ENCODE data around the gene C1orf216. TPM values are rescaled to one million over a fixed set of nuclear protein-coding genes. Genes with fewer than 3 reads are reported as not detected.

The C1orf216 gene
- total and polyA plus RNA-seq, 2 donors (not counting 1 experiment from before 2014, with no cell fraction given) = 2.2 to 5.4 TPM

GRCh38 chr1:35680271-35680670 lies 38.4 kb downstream of the C1orf216 start:
- H2AFZ ChIP-seq (ENCODE audit: insufficient read depth, low read depth, low read length, poor library complexity, severe bottlenecking) = no peak overlapping the region
- Mint-ChIP-seq H3K4me1 (no peaks in the 10 kb centered on the region), H3K27ac (no peak overlapping the region), H3K9me3 (ENCODE audit: insufficient read depth) (no peaks in the 10 kb centered on the region), H3K4me3 (no peak overlapping the region), H3K27me3 (peaks cover 25% of the 10 kb centered on the region)
- 94% methylated on average over 2 of the region's 3 CpGs for WGBS (ENCODE audit: insufficient coverage)
- ChIA-PET CTCF (no interaction called here), POLR2A (no interaction called here)
- H3K9ac ChIP-seq (ENCODE audit: low read length) = no peak overlapping the region
- H3K4me1 ChIP-seq (ENCODE audit: control insufficient read depth in 2 of 2, insufficient read depth in 2 of 2, low read length in 2 of 2) = no peaks in the 10 kb centered on the region
- no peaks in the 10 kb centered on the region for H3K79me2 ChIP-seq (ENCODE audit: control insufficient read depth, insufficient read depth, low read length)
- H3K4me3 ChIP-seq (ENCODE audit: control extremely low read depth in 1 of 5, extremely low read depth in 1 of 5, insufficient read depth in 1 of 5, low read depth in 2 of 5, low read length in 4 of 5) = no peak overlapping the region
- H3K36me3 ChIP-seq (replicated peaks in 1 of 2; ENCODE audit: control extremely low read depth in 1 of 2, control insufficient read depth in 1 of 2, extremely low read depth in 1 of 2, insufficient read depth in 2 of 2, low read length in 1 of 2) = no peaks in the 10 kb centered on the region
- no peak overlapping the region for H3K4me2 ChIP-seq (replicated peaks; ENCODE audit: low read depth, low read length, poor library complexity, severe bottlenecking)
- H3K27ac ChIP-seq (ENCODE audit: low read length in 2 of 2) = no peak overlapping the region
- no peaks in the 10 kb centered on the region for H3K9me3 ChIP-seq (ENCODE audit: control extremely low read depth in 1 of 3, control insufficient read depth in 2 of 3, insufficient read depth in 1 of 3, low read length in 2 of 3)
- TF ChIP-seq, protein P1, sequence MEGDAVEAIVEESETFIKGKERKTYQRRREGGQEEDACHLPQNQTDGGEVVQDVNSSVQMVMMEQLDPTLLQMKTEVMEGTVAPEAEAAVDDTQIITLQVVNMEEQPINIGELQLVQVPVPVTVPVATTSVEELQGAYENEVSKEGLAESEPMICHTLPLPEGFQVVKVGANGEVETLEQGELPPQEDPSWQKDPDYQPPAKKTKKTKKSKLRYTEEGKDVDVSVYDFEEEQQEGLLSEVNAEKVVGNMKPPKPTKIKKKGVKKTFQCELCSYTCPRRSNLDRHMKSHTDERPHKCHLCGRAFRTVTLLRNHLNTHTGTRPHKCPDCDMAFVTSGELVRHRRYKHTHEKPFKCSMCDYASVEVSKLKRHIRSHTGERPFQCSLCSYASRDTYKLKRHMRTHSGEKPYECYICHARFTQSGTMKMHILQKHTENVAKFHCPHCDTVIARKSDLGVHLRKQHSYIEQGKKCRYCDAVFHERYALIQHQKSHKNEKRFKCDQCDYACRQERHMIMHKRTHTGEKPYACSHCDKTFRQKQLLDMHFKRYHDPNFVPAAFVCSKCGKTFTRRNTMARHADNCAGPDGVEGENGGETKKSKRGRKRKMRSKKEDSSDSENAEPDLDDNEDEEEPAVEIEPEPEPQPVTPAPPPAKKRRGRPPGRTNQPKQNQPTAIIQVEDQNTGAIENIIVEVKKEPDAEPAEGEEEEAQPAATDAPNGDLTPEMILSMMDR (IDR thresholded peaks at IDR 0.05) = no peak
- no peak for TF ChIP-seq EZH2 (IDR thresholded peaks at IDR 0.05; ENCODE audit: borderline replicate concordance, insufficient read depth, low read depth, low read length, poor library complexity, severe bottlenecking)
- ATAC-seq (ENCODE audit: low read depth) (no peak), DNase-seq (no peak)
- no peaks in the 10 kb centered on the region for H4K20me1 ChIP-seq (ENCODE audit: control insufficient read depth, insufficient read depth, low read length, poor library complexity, severe bottlenecking)
- peaks cover 0 to 4% (median 0%) of the 10 kb centered on the region in 4 experiments for H3K27me3 ChIP-seq (replicated peaks in 1 of 4; ENCODE audit: control extremely low read depth in 1 of 4, control insufficient read depth in 3 of 4, insufficient read depth in 4 of 4, low read length in 3 of 4)
- intact Hi-C loops (cut with micrococcal nuclease) = no loop called here

DNA sequence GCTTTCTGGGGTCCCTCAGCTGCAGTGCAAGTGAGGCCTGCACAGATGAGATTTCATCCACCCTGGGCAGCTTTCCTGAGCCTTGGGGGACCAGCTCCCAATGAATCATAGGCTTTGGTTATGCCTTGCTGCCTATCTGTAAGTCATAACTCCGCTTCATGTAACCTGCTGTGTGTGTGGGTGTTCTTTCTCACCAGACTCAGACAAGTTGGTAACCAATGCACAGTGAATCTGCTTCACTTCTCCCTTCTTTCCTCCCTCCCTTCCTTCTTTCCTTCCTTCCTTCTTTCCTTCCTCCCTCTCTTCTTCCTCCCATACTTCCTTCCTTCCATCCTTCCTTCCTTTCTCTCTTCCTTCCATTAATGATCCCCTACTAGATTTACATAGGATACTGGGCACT lies 42.9 kb downstream of the C1orf216 start:
- H3K4me3 ChIP-seq (ENCODE audit: control extremely low read depth in 1 of 5, extremely low read depth in 1 of 5, insufficient read depth in 1 of 5, low read depth in 2 of 5, low read length in 4 of 5) = no peak overlapping the region
- TF ChIP-seq, protein P1 (IDR thresholded peaks at IDR 0.05) = no peak
- TF ChIP-seq EZH2 (IDR thresholded peaks at IDR 0.05; ENCODE audit: borderline replicate concordance, insufficient read depth, low read depth, low read length, poor library complexity, severe bottlenecking) = no peak
- H3K36me3 ChIP-seq (replicated peaks in 1 of 2; ENCODE audit: control extremely low read depth in 1 of 2, control insufficient read depth in 1 of 2, extremely low read depth in 1 of 2, insufficient read depth in 2 of 2, low read length in 1 of 2) = no peaks in the 10 kb centered on the region
- DNase-seq (no peak), ATAC-seq (ENCODE audit: low read depth) (no peak)
- Mint-ChIP-seq H3K9me3 (ENCODE audit: insufficient read depth) (no peaks in the 10 kb centered on the region), H3K4me1 (no peaks in the 10 kb centered on the region), H3K27me3 (peaks cover 35% of the 10 kb centered on the region), H3K27ac (no peak overlapping the region), H3K4me3 (no peak overlapping the region)
- H3K9ac ChIP-seq (ENCODE audit: low read length) = no peak overlapping the region
- H3K4me2 ChIP-seq (replicated peaks; ENCODE audit: low read depth, low read length, poor library complexity, severe bottlenecking) = no peak overlapping the region
- POLR2A ChIA-PET = no interaction called here
- no peak overlapping the region for H3K27ac ChIP-seq (ENCODE audit: low read length in 2 of 2)
- no CpG with 5 or more reads among the region's 1 CpG for WGBS (ENCODE audit: insufficient coverage)
- intact Hi-C loops (cut with micrococcal nuclease) = no loop called here
- H4K20me1 ChIP-seq (ENCODE audit: control insufficient read depth, insufficient read depth, low read length, poor library complexity, severe bottlenecking) = no peaks in the 10 kb centered on the region
- H3K9me3 ChIP-seq (ENCODE audit: control extremely low read depth in 1 of 3, control insufficient read depth in 2 of 3, insufficient read depth in 1 of 3, low read length in 2 of 3) = no peaks in the 10 kb centered on the region
- H3K4me1 ChIP-seq (ENCODE audit: control insufficient read depth in 2 of 2, insufficient read depth in 2 of 2, low read length in 2 of 2) = no peaks in the 10 kb centered on the region
- CTCF ChIA-PET = interaction anchor here (2.3 kb wide), 1 partner anchor 40 kb away, joined by 5 read pairs; no protein-coding TSS in a partner anchor
- H3K27me3 ChIP-seq (replicated peaks in 1 of 4; ENCODE audit: control extremely low read depth in 1 of 4, control insufficient read depth in 3 of 4, insufficient read depth in 4 of 4, low read length in 3 of 4) = peaks cover 0 to 10% (median 2%) of the 10 kb centered on the region in 4 experiments
- no peak overlapping the region for H2AFZ ChIP-seq (ENCODE audit: insufficient read depth, low read depth, low read length, poor library complexity, severe bottlenecking)
- no peaks in the 10 kb centered on the region for H3K79me2 ChIP-seq (ENCODE audit: control insufficient read depth, insufficient read depth, low read length)
